Uterine smooth muscle cell (primary cell): ENCODE measurements around the gene PSMA2. TPM values are rescaled to one million over a fixed set of nuclear protein-coding genes. Genes with fewer than 3 reads are reported as not detected.

Experiments used
- total RNA-seq: library from RNA; depleted of rRNA; stranded (reverse); fragments of >200 nt; gene quantifications from 2 replicates; pipeline ENCODE4 v1.2.3, GENCODE V29; 2014

Gene PSMA2
- total RNA-seq, result 83.2 and 152 TPM in 2 replicates

DNA sequence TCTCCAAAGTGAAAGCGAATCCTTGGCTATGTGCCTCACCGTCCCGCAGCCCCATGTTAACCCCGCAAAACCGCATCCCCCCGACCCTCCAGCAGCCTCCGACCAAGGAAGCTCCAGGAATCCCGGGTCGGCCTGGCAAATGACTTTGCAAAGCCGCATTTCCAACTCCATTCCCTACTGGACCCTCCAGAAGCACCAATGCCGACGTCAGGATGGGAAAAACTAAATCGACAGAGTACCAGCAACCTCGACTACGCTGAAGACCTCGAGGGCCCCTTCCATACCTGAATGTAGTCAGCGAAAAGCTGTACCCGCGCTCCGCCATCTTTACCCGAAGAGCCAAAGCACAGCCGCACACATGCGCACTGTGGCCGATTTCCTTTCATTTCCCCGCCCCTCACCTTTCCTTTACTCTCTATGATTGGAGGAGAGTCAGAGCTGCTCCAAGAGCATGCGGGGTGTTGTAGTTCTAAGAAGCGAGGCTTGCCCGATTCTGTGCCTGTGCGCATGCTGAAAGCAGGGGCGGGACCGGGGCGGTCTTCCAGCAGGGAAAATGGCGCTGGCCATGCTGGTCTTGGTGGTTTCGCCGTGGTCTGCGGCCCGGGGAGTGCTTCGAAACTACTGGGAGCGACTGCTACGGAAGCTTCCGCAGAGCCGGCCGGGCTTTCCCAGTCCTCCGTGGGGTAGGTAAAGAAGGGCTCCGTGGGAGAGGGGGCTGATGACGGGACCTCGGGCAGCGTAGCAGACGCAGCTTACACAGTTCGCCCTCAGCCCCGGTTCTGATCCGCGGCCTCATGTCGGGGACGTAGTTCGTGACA, at the start of gene PSMA2, which contains the start of gene MRPL32:
PSMA2 (minus strand) TSS at position 341 of the 818 bp plus-strand sequence; CDS start at position 325, 16 bp downstream.
MRPL32 (plus strand) TSS at position 543 of the 818 bp plus-strand sequence; CDS start at position 554, 11 bp downstream.

DNA sequence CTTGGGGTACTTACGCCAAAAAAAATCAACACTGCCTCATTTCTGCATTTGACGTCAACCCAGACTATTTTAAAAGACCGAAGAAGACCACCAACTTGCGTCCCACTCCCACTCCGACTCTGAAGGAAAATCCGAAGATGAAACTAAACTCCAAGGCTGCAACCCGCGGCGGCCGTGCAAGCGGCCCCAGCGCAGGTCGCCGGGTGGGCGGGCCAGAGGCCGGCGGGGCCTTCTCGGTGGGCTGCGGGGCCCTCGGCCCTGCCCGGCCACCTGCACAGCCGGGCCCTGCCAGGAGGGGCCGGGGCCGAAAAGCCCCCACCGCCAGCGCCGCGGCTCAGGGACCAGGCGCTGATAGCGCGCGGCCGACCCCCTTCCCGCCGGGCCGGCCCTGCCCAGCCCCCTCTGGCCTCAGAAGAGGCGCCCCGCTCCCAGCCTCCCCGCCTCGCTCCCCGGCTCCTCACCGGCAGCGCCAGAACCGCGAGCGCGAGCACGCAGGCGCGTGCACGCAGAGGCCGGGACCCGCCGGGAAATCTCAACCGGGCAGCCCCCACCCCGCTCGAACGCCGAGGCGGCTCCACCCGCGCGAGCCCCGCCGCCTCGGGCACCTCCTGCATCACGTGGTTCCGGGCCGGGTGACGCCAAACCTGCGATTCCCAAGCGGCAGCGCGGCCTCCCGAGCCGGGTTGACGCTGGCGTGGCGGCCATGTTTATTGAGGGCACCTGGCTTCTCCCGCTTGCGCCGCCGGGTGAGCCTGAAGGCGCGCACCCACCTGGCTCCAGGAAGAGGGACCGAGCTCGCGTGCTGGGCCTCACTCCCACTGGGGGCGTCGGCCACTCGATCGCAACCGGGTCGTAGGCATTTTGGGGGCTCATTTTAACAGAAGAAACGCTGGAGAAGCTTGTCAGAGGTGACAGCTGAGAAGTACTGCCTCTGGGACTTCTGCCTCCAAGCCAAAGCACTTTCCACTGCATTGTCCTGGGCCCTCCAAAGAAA, 20.2 kb downstream of the PSMA2 start, which contains the start of gene C7orf25:
C7orf25 (minus strand) TSS at position 617 of the 994 bp plus-strand sequence. CDS start 1,170 bp downstream, outside the sequence.

Other genes with a start within 250 kb of the PSMA2 start
- gene C7orf25, start 20.1 kb downstream of the PSMA2 start, total RNA-seq, result 8.2 and 8.4 TPM in 2 replicates
- 48.9 and 53.5 TPM in 2 replicates for gene MRPL32, start 202 bp upstream of the PSMA2 start, total RNA-seq
- 0.11 and 0.62 TPM in 2 replicates for gene HECW1, start 180.5 kb upstream of the PSMA2 start, total RNA-seq